Subcutaneous abdominal adipose tissue (tissue), 5 donors: ENCODE data around the gene UBB.

Experiments
- H3K27ac ChIP-seq: one replicate; pipeline ENCODE4 v1.7.0; 2013; ENCODE audit warnings: low read depth, mild to moderate bottlenecking, inconsistent platforms, low read length, moderate library complexity
- H3K27me3 ChIP-seq, 5 donors: one replicate each; pipeline ENCODE4 v1.7.0; 2013; ENCODE audit warnings: low read length in 5 of 5, inconsistent platforms in 1 of 5; ENCODE audit not compliant: control insufficient read depth in 5 of 5, insufficient read depth in 4 of 5
- H3K36me3 ChIP-seq, 5 donors: one replicate each; pipeline ENCODE4 v1.7.0; 2013; ENCODE audit warnings: low read length in 5 of 5; ENCODE audit not compliant: control insufficient read depth in 5 of 5, insufficient read depth in 5 of 5
- H3K4me1 ChIP-seq, 5 donors: one replicate each; pipeline ENCODE4 v1.7.0; 2013; ENCODE audit warnings: low read length in 5 of 5, mild to moderate bottlenecking in 3 of 5, moderate library complexity in 1 of 5; ENCODE audit not compliant: control insufficient read depth in 5 of 5, insufficient read depth in 5 of 5
- H3K4me3 ChIP-seq, 5 donors: one replicate each; pipeline ENCODE4 v1.7.0; 2013; ENCODE audit warnings: low read length in 5 of 5, low read depth in 1 of 5
- H3K9ac ChIP-seq, 5 donors: one replicate each; pipeline ENCODE4 v1.7.0; 2013; ENCODE audit warnings: low read length in 5 of 5, mild to moderate bottlenecking in 4 of 5, moderate library complexity in 3 of 5
- H3K9me3 ChIP-seq, 5 donors: one replicate each; pipeline ENCODE4 v1.7.0; 2013; ENCODE audit warnings: low read length in 5 of 5; ENCODE audit not compliant: control insufficient read depth in 5 of 5
- donor health status: healthy.
- donor health status: healthy.
- donor health status: healthy.
- donor health status: healthy.
- donor health status: healthy.

Gene UBB

DNA sequence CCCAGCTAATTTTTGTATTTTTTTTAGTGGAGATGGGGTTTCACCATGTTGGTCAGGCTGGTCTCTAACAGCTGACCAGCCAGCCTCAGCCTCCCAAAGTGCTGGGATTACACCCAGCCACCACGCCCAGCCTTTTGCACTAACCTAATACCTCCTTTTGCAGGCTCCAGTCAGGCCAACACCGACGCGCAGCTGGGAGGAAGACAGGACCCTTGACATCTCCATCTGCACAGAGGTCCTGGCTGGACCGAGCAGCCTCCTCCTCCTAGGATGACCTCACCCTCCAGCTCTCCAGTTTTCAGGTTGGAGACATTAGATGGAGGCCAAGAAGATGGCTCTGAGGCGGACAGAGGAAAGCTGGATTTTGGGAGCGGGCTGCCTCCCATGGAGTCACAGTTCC lies 36.5 kb downstream of the UBB start:
- Histone ChIP-seq H3K9ac (no peak overlapping the region), H3K36me3 (peaks cover 0 to 30% (median 14%) of the 10 kb centered on the region in 5 donors), H3K4me1 (peaks cover 4 to 53% (median 34%) of the 10 kb centered on the region in 5 donors), H3K27me3 (peaks cover 0 to 4% (median 0%) of the 10 kb centered on the region in 5 donors), H3K27ac (no peak overlapping the region), H3K9me3 (no peaks in the 10 kb centered on the region), H3K4me3 (no peak overlapping the region)

- Histone ChIP-seq H3K9me3 (no peaks in the 10 kb centered on the region), H3K36me3 (peaks cover 0 to 37% (median 21%) of the 10 kb centered on the region in 5 donors), H3K9ac (peak overlapping the region in 1 of 5 donors; percentile 25), H3K4me3 (no peak overlapping the region), H3K27me3 (peaks cover 0 to 4% (median 0%) of the 10 kb centered on the region in 5 donors), H3K4me1 (peaks cover 4 to 53% (median 34%) of the 10 kb centered on the region in 5 donors), H3K27ac (peak overlapping the region; percentile 70)
Observed at GRCh38 chr17:16417896-16418684, 37.2 kb downstream of the UBB start.

DNA sequence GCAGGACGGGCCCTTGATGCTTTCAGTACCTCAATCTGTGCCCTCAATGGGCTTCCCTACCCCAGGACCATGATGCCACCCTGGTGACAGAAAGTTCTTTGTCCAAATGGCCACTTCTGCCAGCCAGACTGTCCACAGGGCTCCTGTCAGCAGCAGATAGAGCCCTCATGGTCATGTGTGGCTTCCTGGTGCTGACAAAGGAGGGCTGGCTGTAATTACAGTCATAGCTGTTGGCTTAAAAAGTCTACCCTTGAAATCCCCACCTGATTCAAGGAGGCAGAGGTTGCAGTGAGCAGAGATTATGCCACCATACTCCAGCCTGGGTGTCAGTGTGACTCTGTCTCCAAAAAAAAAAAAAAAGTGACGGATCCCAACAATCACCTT lies 37.8 kb downstream of the UBB start:
- H3K9ac ChIP-seq, result peak overlapping the region in 1 of 5 donors; percentile 25
- H3K36me3 ChIP-seq, result peaks cover 0 to 43% (median 27%) of the 10 kb centered on the region in 5 donors
- H3K9me3 ChIP-seq, result no peaks in the 10 kb centered on the region
- H3K4me1 ChIP-seq, result peaks cover 4 to 53% (median 34%) of the 10 kb centered on the region in 5 donors
- no peak overlapping the region for H3K4me3 ChIP-seq
- H3K27ac ChIP-seq, result peak overlapping the region; percentile 70
- H3K27me3 ChIP-seq, result peaks cover 0 to 4% (median 0%) of the 10 kb centered on the region in 5 donors

DNA sequence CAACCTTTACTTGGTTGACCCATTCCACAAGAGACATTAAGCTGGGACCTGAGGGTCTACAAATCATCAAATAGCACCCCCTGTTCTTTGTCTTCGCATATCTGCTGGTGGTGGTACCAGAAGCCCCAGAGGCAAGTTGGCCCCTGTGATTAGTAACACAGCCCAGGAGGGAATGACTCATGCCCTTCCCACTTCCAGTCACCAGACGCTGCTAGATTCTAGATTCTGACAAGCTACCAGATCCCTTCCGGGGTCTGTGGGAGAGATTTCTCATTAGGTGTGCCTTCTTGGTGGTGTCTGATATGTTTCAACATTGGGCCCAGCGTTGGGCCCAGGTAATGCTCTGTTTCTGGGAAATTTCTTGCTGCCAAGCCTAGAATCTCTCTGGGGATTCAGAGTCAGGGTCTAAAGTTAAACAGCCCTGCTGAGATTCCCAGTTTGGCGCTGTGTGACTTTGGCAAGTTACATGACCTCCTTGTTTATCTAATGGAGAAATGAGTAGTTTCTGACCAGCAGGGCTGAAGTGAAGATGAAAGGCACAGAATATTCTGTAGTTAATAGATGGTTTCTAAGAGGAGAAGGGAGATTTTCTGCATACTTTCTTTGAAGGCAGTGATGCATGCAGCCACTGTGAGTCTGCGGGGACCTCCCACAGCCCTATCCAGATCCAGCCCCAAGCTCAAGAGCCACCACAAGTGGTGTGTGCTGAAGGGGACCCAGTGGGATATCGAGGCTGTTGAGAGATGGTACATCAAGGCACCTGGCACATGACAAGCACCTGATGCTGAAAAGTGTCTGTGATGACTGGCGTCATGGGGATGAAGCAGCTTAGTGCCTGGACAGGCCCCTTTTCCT lies 38.4 kb downstream of the UBB start:
- Histone ChIP-seq H3K4me3 (no peak overlapping the region), H3K4me1 (peaks cover 4 to 53% (median 34%) of the 10 kb centered on the region in 5 donors), H3K9me3 (no peaks in the 10 kb centered on the region), H3K27ac (peak overlapping the region; percentile 70), H3K36me3 (peaks cover 0 to 45% (median 27%) of the 10 kb centered on the region in 5 donors), H3K9ac (peak overlapping the region in 2 of 5 donors; percentile 25 to 30), H3K27me3 (peaks cover 0 to 4% (median 0%) of the 10 kb centered on the region in 5 donors)

DNA sequence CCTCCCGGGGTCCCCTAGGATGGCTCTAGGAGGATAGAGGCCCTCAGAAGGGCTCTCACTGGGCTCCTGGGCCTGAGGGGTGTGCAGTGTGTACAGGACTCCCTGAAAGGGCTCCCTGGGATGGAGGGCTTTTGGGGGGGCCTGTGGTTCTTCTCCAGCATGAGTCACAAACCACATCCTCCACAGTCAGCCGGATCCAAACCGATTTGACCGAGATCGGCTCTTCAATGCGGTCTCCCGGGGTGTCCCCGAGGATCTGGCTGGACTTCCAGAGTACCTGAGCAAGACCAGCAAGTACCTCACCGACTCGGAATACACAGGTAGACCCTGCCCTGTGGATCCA lies 39.0 kb downstream of the UBB start:
- Histone ChIP-seq H3K4me3 (no peak overlapping the region), H3K27ac (peak overlapping the region; percentile 70), H3K9me3 (no peaks in the 10 kb centered on the region), H3K9ac (peak overlapping the region in 1 of 5 donors; percentile 30), H3K36me3 (peaks cover 0 to 45% (median 27%) of the 10 kb centered on the region in 5 donors), H3K4me1 (peaks cover 4 to 53% (median 33%) of the 10 kb centered on the region in 5 donors), H3K27me3 (peaks cover 0 to 4% (median 0%) of the 10 kb centered on the region in 5 donors)

- Histone ChIP-seq H3K4me1 (peaks cover 4 to 29% (median 23%) of the 10 kb centered on the region in 5 donors), H3K27ac (no peak overlapping the region), H3K9me3 (no peaks in the 10 kb centered on the region), H3K9ac (no peak overlapping the region), H3K36me3 (peaks cover 0 to 68% (median 41%) of the 10 kb centered on the region in 5 donors), H3K4me3 (no peak overlapping the region), H3K27me3 (no peaks in the 10 kb centered on the region)
Observed at GRCh38 chr17:16422416-16422815, 41.5 kb downstream of the UBB start.

- Histone ChIP-seq H3K27ac (no peak overlapping the region), H3K9ac (no peak overlapping the region), H3K4me3 (no peak overlapping the region), H3K4me1 (peaks cover 4 to 19% (median 17%) of the 10 kb centered on the region in 5 donors), H3K9me3 (no peaks in the 10 kb centered on the region), H3K36me3 (peaks cover 0 to 68% (median 46%) of the 10 kb centered on the region in 5 donors), H3K27me3 (no peaks in the 10 kb centered on the region)
Observed at GRCh38 chr17:16423226-16423872, 42.5 kb downstream of the UBB start.

DNA sequence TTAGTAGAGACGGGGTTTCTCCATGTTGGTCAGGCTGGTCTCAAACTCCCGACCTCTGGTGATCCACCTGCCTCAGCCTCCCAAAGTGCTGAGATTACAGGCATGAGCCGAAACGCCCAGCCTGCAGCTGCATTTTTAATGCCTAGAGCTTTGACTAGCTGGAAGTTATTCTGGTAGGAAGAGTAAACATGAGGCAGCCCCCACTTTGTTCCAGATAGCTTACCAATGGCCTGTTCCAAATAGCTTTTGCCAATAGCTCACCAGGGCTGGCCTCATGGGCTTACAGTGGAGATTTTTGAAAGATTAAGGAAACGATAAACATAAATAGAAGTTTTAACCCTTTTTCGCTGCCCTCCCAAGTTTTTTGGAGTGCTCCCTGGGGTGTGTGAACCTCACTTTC lies 44.3 kb downstream of the UBB start:
- no peak overlapping the region for H3K9ac ChIP-seq
- H3K27me3 ChIP-seq, result no peaks in the 10 kb centered on the region
- H3K27ac ChIP-seq, result no peak overlapping the region
- H3K4me1 ChIP-seq, result peaks cover 0 to 5% (median under 1%) of the 10 kb centered on the region in 5 donors
- H3K9me3 ChIP-seq, result no peaks in the 10 kb centered on the region
- peaks cover 0 to 68% (median 50%) of the 10 kb centered on the region in 5 donors for H3K36me3 ChIP-seq
- no peak overlapping the region for H3K4me3 ChIP-seq

GRCh38 chr17:16425698-16426659 lies 45.1 kb downstream of the UBB start:
- Histone ChIP-seq H3K9ac (no peak overlapping the region), H3K27me3 (no peaks in the 10 kb centered on the region), H3K27ac (no peak overlapping the region), H3K4me3 (no peak overlapping the region), H3K36me3 (peaks cover 0 to 66% (median 46%) of the 10 kb centered on the region in 5 donors), H3K9me3 (no peaks in the 10 kb centered on the region), H3K4me1 (peaks cover 0 to 5% (median 0%) of the 10 kb centered on the region in 5 donors)
